Ovary (tissue), 3 donors: ENCODE results near the gene PPP2R1B.
A peak's percentile ranks its signal among the peaks of the same experiment; 100 is the strongest.

Experiments
- CTCF ChIP-seq, 3 donors: fragments of 450-650 bp in 2 of 3; fragments of 200-600 bp in 1 of 3; IDR thresholded peaks; one replicate each; pipeline versions ENCODE4 v1.5.1 to v1.8.0; 2016 to 2022; ENCODE audit warnings: antibody characterized with exemption in 3 of 3, mild to moderate bottlenecking in 1 of 3
- POLR2A ChIP-seq: fragments of 450-650 bp; IDR thresholded peaks from one replicate; pipeline ENCODE4 v1.6.1; 2017; ENCODE audit warnings: antibody characterized with exemption, mild to moderate bottlenecking, moderate library complexity
- donor health status: DM: no; HTN: no; CAD: no.

DNA sequence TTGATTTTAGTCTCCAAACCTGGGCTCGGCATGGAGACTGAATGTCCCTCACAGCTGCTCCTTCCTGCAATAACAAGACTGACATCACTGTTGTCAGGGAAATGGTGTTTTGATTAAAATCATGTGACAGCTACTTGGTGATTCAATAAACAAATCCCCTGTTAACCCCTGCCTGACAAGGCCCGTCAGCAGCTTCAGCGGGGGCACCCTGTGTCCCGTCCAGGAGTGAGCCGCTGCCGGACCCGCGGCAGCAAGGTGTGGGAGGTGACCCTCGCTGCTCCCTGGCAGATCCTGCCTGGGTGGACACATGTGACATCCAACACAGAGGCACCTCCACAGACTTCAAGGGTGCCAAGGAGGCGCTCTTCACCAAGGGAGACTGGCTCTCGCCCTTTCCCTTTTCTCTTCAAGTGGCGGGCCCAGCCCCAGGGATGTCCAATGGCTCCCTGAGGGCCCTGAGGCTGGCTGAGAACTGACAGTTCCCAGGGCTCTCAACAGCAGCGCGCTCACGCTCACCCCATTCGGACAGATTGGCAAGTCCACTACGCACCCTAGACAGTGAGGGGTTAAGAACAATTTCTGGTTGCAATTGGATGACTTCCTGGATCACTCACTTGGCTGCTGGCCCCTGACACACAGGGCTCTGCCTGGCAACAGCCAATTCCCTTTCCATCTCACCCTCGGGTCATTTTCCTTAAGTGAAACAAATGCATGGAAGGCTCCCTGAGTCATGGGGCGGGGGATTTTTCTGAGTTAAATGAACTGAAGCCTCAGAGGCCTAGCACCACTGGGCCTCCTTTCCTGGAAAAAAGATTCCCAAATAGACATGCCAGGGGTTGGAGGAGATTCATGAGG, 30.7 kb downstream of the PPP2R1B start:
- TF ChIP-seq CTCF (IDR thresholded peaks at IDR 0.05) (no peak), POLR2A (peak; percentile 26)
